Progenitor cell of endocrine pancreas (in vitro differentiated cells): ENCODE results near the gene OVOL3. TPM values are rescaled to one million over a fixed set of nuclear protein-coding genes. Genes with fewer than 3 reads are reported as not detected.

Experiments used
- DNase-seq: peaks from one replicate; pipeline ENCODE4 v3.0.0; 2021; ENCODE audit warnings: low spot score; ENCODE audit not compliant: unreplicated experiment
- H3K27ac Mint-ChIP-seq: 2 replicates; pipeline ENCODE4 v1.8.0; 2021; ENCODE audit warnings: mild to moderate bottlenecking, moderate library complexity, mixed read lengths
- H3K27me3 Mint-ChIP-seq: 2 replicates; pipeline ENCODE4 v1.8.0; 2021; ENCODE audit warnings: mixed read lengths
- H3K36me3 Mint-ChIP-seq: 2 replicates; pipeline ENCODE4 v1.8.0; 2022; ENCODE audit warnings: mixed read lengths; ENCODE audit not compliant: insufficient read depth
- H3K4me1 Mint-ChIP-seq: 2 replicates; pipeline ENCODE4 v1.8.0; 2021; ENCODE audit warnings: low read depth, mixed read lengths
- H3K4me3 Mint-ChIP-seq: 2 replicates; pipeline ENCODE4 v1.8.0; 2021; ENCODE audit warnings: low read depth, mild to moderate bottlenecking, moderate library complexity, mixed read lengths
- H3K9me3 Mint-ChIP-seq: 2 replicates; pipeline ENCODE4 v1.8.0; 2021; ENCODE audit warnings: low read depth, mixed read lengths
- CTCF ChIP-seq: fragments of 200-600 bp; sonication (generic); IDR thresholded peaks from one replicate; pipeline ENCODE4 v1.5.0; 2021; ENCODE audit warnings: antibody characterized with exemption, mild to moderate bottlenecking; ENCODE audit not compliant: unreplicated experiment
- total RNA-seq: library from RNA; stranded (reverse); gene quantifications from 2 replicates; pipeline ENCODE4 v1.2.1, GENCODE V29; 2021

The OVOL3 gene
- total RNA-seq, 1 donor from 2014 or later = not detected

- no peaks in the 10 kb centered on the region for H3K4me1 Mint-ChIP-seq
- no peak for TF ChIP-seq CTCF
- peaks cover 4% of the 10 kb centered on the region for H3K36me3 Mint-ChIP-seq
These were observed 28.0 kb upstream of the OVOL3 start for GRCh38 chr19:36082916-36083315.

GRCh38 chr19:36084231-36085009 lies 26.5 kb upstream of the OVOL3 start:
- H3K27ac Mint-ChIP-seq = no peak overlapping the region
- no peak overlapping the region for H3K4me3 Mint-ChIP-seq
- TF ChIP-seq CTCF = no peak
- DNase-seq = no peak
- no peaks in the 10 kb centered on the region for H3K27me3 Mint-ChIP-seq
- peaks cover 4% of the 10 kb centered on the region for H3K36me3 Mint-ChIP-seq
- no peaks in the 10 kb centered on the region for H3K9me3 Mint-ChIP-seq
- H3K4me1 Mint-ChIP-seq = no peaks in the 10 kb centered on the region

More at GRCh38 chr19:36082916-36083315, 28.0 kb upstream of the OVOL3 start:
- Mint-ChIP-seq H3K27me3 (no peaks in the 10 kb centered on the region), H3K4me3 (no peak overlapping the region), H3K27ac (no peak overlapping the region), H3K9me3 (no peaks in the 10 kb centered on the region)
- no peak for DNase-seq

GRCh38 chr19:36086326-36086725 lies 24.6 kb upstream of the OVOL3 start:
- H3K36me3 Mint-ChIP-seq = peaks cover 4% of the 10 kb centered on the region
- H3K4me3 Mint-ChIP-seq = no peak overlapping the region
- no peaks in the 10 kb centered on the region for H3K4me1 Mint-ChIP-seq
- H3K9me3 Mint-ChIP-seq = no peaks in the 10 kb centered on the region
- no peak overlapping the region for H3K27ac Mint-ChIP-seq
- TF ChIP-seq CTCF = no peak
- H3K27me3 Mint-ChIP-seq = no peaks in the 10 kb centered on the region
- DNase-seq = no peak

GRCh38 chr19:36089847-36090246 lies 21.1 kb upstream of the OVOL3 start:
- Mint-ChIP-seq H3K4me3 (no peak overlapping the region), H3K27ac (no peak overlapping the region), H3K9me3 (no peaks in the 10 kb centered on the region), H3K36me3 (no peaks in the 10 kb centered on the region), H3K4me1 (no peaks in the 10 kb centered on the region), H3K27me3 (no peaks in the 10 kb centered on the region)
- no peak for DNase-seq
- TF ChIP-seq CTCF = no peak

- Mint-ChIP-seq H3K36me3 (no peaks in the 10 kb centered on the region), H3K27me3 (no peaks in the 10 kb centered on the region), H3K4me3 (no peak overlapping the region), H3K27ac (no peak overlapping the region), H3K9me3 (no peaks in the 10 kb centered on the region), H3K4me1 (no peaks in the 10 kb centered on the region)
- no peak for TF ChIP-seq CTCF
- DNase-seq = no peak
These were observed 19.8 kb upstream of the OVOL3 start for GRCh38 chr19:36090910-36091695.
